Chondrocyte (in vitro differentiated cells): ENCODE results near the gene UAP1L1. TPM values are rescaled to one million over a fixed set of nuclear protein-coding genes. Genes with fewer than 3 reads are reported as not detected.

ENCODE experiments used
- DNase-seq: peaks from one replicate; pipeline ENCODE4 v3.0.0; 2021; ENCODE audit warnings: mixed read lengths, low spot score
- H3K27ac Mint-ChIP-seq: one replicate; pipeline ENCODE4 v1.8.0; 2021; ENCODE audit warnings: mild to moderate bottlenecking, moderate library complexity, mixed read lengths; ENCODE audit not compliant: unreplicated experiment
- H3K27me3 Mint-ChIP-seq: 2 replicates; pipeline ENCODE4 v1.8.0; 2021; ENCODE audit warnings: low read depth, mixed read lengths
- H3K36me3 Mint-ChIP-seq: 2 replicates; pipeline ENCODE4 v1.8.0; 2021; ENCODE audit warnings: low read depth, mixed read lengths
- H3K4me1 Mint-ChIP-seq: 2 replicates; pipeline ENCODE4 v1.8.0; 2021; ENCODE audit warnings: low read depth, mild to moderate bottlenecking, mixed read lengths
- H3K4me3 Mint-ChIP-seq: one replicate; pipeline ENCODE4 v1.8.0; 2021; ENCODE audit warnings: mild to moderate bottlenecking, moderate library complexity, mixed read lengths; ENCODE audit not compliant: unreplicated experiment
- H3K9me3 Mint-ChIP-seq: 2 replicates; pipeline ENCODE4 v1.8.0; 2021; ENCODE audit warnings: low read depth, mixed read lengths
- total RNA-seq: library from RNA; stranded (reverse); gene quantifications from 3 replicates; pipeline ENCODE4 v1.2.1, GENCODE V29; 2021
- TF ChIP-seq, protein P1 (sequence below): fragments of 200-600 bp; sonication (generic); IDR thresholded peaks from 2 replicates; pipeline ENCODE4 v1.5.0; 2021; ENCODE audit warnings: antibody characterized with exemption, mild to moderate bottlenecking, moderate library complexity

The UAP1L1 gene
- total RNA-seq, 1 donor from 2014 or later, result 44.0 TPM

- Mint-ChIP-seq H3K4me1 (peaks cover 12% of the 10 kb centered on the region), H3K27ac (no peak overlapping the region), H3K9me3 (no peaks in the 10 kb centered on the region), H3K4me3 (no peak overlapping the region), H3K36me3 (no peaks in the 10 kb centered on the region), H3K27me3 (peaks cover 11% of the 10 kb centered on the region)
- DNase-seq, result no peak
- TF ChIP-seq, protein P1, sequence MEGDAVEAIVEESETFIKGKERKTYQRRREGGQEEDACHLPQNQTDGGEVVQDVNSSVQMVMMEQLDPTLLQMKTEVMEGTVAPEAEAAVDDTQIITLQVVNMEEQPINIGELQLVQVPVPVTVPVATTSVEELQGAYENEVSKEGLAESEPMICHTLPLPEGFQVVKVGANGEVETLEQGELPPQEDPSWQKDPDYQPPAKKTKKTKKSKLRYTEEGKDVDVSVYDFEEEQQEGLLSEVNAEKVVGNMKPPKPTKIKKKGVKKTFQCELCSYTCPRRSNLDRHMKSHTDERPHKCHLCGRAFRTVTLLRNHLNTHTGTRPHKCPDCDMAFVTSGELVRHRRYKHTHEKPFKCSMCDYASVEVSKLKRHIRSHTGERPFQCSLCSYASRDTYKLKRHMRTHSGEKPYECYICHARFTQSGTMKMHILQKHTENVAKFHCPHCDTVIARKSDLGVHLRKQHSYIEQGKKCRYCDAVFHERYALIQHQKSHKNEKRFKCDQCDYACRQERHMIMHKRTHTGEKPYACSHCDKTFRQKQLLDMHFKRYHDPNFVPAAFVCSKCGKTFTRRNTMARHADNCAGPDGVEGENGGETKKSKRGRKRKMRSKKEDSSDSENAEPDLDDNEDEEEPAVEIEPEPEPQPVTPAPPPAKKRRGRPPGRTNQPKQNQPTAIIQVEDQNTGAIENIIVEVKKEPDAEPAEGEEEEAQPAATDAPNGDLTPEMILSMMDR, result no peak
Observed at GRCh38 chr9:137048655-137049543, 28.4 kb upstream of the UAP1L1 start.

- no peaks in the 10 kb centered on the region for H3K9me3 Mint-ChIP-seq
- H3K4me3 Mint-ChIP-seq, result no peak overlapping the region
- DNase-seq, result no peak
- no peak overlapping the region for H3K27ac Mint-ChIP-seq
- TF ChIP-seq, protein P1, result peak; percentile 77
- H3K36me3 Mint-ChIP-seq, result no peaks in the 10 kb centered on the region
- H3K27me3 Mint-ChIP-seq, result peaks cover 11% of the 10 kb centered on the region
- peaks cover 5% of the 10 kb centered on the region for H3K4me1 Mint-ChIP-seq
Observed at GRCh38 chr9:137049544-137050449, 27.5 kb upstream of the UAP1L1 start.

GRCh38 chr9:137050570-137050969 is 26.7 kb upstream of the UAP1L1 start:
- Mint-ChIP-seq H3K27ac (no peak overlapping the region), H3K4me1 (peaks cover 4% of the 10 kb centered on the region), H3K4me3 (no peak overlapping the region), H3K9me3 (no peaks in the 10 kb centered on the region), H3K27me3 (peaks cover 11% of the 10 kb centered on the region), H3K36me3 (no peaks in the 10 kb centered on the region)
- no peak for DNase-seq
- TF ChIP-seq, protein P1, result no peak

DNA sequence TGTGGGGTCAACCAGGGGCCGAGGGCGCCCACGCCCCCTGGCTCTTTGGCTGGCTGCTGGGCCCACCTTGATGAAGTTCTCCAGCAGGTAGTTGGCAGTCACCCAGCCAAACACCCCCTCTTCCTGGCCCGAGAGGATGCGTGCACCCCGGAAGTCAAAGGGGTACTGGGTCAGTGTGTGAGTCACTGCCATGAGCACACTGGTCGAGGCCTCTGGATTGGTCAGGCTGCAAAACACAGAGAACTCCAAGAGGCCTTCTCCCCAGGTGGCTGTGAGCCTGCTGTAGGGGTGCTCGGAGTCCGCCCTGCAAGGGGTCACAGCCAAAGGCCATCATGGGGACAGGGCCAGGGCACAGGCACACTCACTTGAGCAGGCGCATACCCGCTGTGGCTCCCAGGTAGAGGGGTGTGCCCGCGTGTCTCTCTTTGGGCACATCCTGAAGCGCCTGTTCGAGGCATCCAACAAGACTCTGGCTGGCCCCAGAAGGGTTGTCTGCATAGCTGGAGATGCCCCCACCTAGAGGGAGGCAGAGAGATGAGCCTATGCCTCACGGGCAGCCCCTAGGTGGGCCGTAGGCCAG is 26.1 kb upstream of the UAP1L1 start:
- H3K4me3 Mint-ChIP-seq, result no peak overlapping the region
- peaks cover 7% of the 10 kb centered on the region for H3K4me1 Mint-ChIP-seq
- TF ChIP-seq, protein P1, result no peak
- peaks cover 11% of the 10 kb centered on the region for H3K27me3 Mint-ChIP-seq
- no peaks in the 10 kb centered on the region for H3K36me3 Mint-ChIP-seq
- no peak for DNase-seq
- H3K27ac Mint-ChIP-seq, result no peak overlapping the region
- H3K9me3 Mint-ChIP-seq, result no peaks in the 10 kb centered on the region

DNA sequence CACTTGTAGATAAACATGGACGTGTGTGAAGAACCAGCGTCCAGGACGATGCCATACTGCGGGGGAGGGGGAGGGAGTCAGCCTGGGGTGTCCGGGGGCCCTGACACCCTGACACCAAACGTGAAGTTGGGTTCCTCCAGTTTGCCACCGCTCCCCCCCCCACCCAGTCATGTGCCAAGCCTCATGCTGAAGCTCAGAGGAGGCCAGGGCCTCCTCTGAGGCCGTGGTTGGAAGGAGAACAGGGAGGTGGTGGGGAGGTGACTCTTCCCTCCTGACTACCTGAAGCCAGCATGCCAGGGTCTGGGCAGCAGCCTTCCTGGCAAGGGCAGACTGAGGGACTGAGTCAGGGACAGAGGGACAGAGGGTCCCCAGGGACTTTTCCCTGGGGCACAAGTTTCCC is 25.0 kb upstream of the UAP1L1 start:
- no peak overlapping the region for H3K27ac Mint-ChIP-seq
- peaks cover 7% of the 10 kb centered on the region for H3K4me1 Mint-ChIP-seq
- H3K36me3 Mint-ChIP-seq, result no peaks in the 10 kb centered on the region
- no peaks in the 10 kb centered on the region for H3K9me3 Mint-ChIP-seq
- H3K27me3 Mint-ChIP-seq, result peaks cover 11% of the 10 kb centered on the region
- no peak for DNase-seq
- TF ChIP-seq, protein P1, result no peak
- H3K4me3 Mint-ChIP-seq, result no peak overlapping the region
